ENCODE measurements around the gene CD79B. TPM values are rescaled to one million over a fixed set of nuclear protein-coding genes. Genes with fewer than 3 reads are reported as not detected.

The CD79B gene
- total and polyA plus RNA-seq, 7 donors, result 0.66 to 112 (median 1.4) TPM; not detected in 1

DNA sequence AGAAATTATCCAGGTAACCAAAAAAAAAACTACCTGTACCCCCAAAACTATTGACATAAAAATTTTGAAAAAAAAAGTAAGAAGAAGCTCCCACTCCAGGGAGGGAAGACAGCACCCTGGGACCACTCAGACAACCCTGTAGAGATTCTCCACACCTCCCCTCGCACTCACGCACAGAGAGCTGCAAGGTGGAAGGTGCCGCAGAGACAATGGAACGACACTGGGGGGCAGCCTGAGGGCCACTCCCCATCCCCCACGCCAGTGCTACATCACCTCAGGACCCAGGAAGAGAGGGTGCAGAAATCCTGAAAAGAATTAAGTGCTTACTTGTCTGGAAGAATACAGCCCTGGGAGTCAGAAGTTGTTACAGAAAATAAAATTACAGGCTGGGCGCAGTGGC, 5.2 kb upstream of the CD79B start:
- no peaks in the 10 kb centered on the region for H3K36me3 ChIP-seq
- no peaks in the 10 kb centered on the region for H3K27me3 ChIP-seq
- TF ChIP-seq, protein P1, sequence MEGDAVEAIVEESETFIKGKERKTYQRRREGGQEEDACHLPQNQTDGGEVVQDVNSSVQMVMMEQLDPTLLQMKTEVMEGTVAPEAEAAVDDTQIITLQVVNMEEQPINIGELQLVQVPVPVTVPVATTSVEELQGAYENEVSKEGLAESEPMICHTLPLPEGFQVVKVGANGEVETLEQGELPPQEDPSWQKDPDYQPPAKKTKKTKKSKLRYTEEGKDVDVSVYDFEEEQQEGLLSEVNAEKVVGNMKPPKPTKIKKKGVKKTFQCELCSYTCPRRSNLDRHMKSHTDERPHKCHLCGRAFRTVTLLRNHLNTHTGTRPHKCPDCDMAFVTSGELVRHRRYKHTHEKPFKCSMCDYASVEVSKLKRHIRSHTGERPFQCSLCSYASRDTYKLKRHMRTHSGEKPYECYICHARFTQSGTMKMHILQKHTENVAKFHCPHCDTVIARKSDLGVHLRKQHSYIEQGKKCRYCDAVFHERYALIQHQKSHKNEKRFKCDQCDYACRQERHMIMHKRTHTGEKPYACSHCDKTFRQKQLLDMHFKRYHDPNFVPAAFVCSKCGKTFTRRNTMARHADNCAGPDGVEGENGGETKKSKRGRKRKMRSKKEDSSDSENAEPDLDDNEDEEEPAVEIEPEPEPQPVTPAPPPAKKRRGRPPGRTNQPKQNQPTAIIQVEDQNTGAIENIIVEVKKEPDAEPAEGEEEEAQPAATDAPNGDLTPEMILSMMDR (IDR thresholded peaks at IDR 0.05), result no peak
- TF ChIP-seq POLR2A (IDR thresholded peaks at IDR 0.05) (no peak), POLR2AphosphoS5 (IDR thresholded peaks at IDR 0.05) (no peak), EP300 (IDR thresholded peaks at IDR 0.05) (no peak)
- no peaks in the 10 kb centered on the region for H3K9me3 ChIP-seq
- H3K27ac ChIP-seq, result no peak overlapping the region
- 91 to 92% methylated on average over 6 of the region's 6 CpGs for WGBS, 2 donors
- H3K4me3 ChIP-seq, result no peak overlapping the region
- intact Hi-C loops (cut with DNase I), result no loop called here
- no peaks in the 10 kb centered on the region for H3K4me1 ChIP-seq
- DNase-seq, result no peak

- Histone ChIP-seq H3K4me3 (no peak overlapping the region), H3K36me3 (no peaks in the 10 kb centered on the region), H3K4me1 (no peaks in the 10 kb centered on the region), H3K27ac (no peak overlapping the region), H3K9me3 (no peaks in the 10 kb centered on the region), H3K27me3 (no peaks in the 10 kb centered on the region)
- TF ChIP-seq POLR2A (IDR thresholded peaks at IDR 0.05) (no peak), POLR2AphosphoS5 (IDR thresholded peaks at IDR 0.05) (no peak), EP300 (IDR thresholded peaks at IDR 0.05) (no peak)
- TF ChIP-seq, protein P1 (IDR thresholded peaks at IDR 0.05), result no peak
- intact Hi-C loops (cut with DNase I), result no loop called here
- DNase-seq, result no peak
- WGBS, 2 donors, result 80 to 82% methylated on average over 21 of the region's 21 CpGs
These were observed 2.3 kb upstream of the CD79B start for GRCh38 chr17:63934183-63935112.

DNA sequence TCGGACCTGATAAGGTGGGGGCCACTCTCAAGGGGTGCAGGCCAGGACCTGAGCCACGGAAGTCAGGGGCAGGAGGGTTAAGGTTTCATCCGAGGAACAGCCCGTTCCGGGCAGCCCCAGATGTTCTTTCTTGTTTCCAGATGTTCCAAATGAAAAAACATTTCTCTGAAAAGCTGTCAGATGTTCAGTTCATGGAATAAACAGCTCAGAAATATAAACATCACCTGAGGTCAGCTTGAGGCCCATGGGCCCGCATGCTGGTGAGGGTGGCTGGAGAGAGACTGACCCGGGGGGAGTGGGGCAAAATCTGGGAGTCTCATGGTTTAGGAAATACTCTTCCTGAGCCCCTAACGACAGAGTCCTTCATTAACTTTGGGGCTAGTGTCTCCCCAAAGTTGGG, 1.5 kb upstream of the CD79B start:
- Histone ChIP-seq H3K36me3 (no peaks in the 10 kb centered on the region), H3K4me3 (no peak overlapping the region), H3K4me1 (no peaks in the 10 kb centered on the region), H3K27ac (no peak overlapping the region), H3K27me3 (no peaks in the 10 kb centered on the region), H3K9me3 (no peaks in the 10 kb centered on the region)
- intact Hi-C loops (cut with DNase I), result no loop called here
- no peak for DNase-seq
- 87 to 89% methylated on average over 8 of the region's 8 CpGs for WGBS, 2 donors
- TF ChIP-seq, protein P1 (IDR thresholded peaks at IDR 0.05), result no peak
- TF ChIP-seq POLR2A (IDR thresholded peaks at IDR 0.05), result no peak

- no peak for DNase-seq
- no peaks in the 10 kb centered on the region for H3K27me3 ChIP-seq
- intact Hi-C loops (cut with DNase I), result no loop called here
- H3K9me3 ChIP-seq, result no peaks in the 10 kb centered on the region
- H3K4me3 ChIP-seq, result no peak overlapping the region
- TF ChIP-seq POLR2A (IDR thresholded peaks at IDR 0.05), result no peak
- no peak for TF ChIP-seq EP300 (IDR thresholded peaks at IDR 0.05)
- TF ChIP-seq POLR2AphosphoS5 (IDR thresholded peaks at IDR 0.05), result no peak
- TF ChIP-seq, protein P1 (IDR thresholded peaks at IDR 0.05), result no peak
- 83 to 96% methylated on average over 4 of the region's 4 CpGs for WGBS, 2 donors
- no peaks in the 10 kb centered on the region for H3K36me3 ChIP-seq
- no peak overlapping the region for H3K27ac ChIP-seq
- H3K4me1 ChIP-seq, result no peaks in the 10 kb centered on the region
These were observed 590 bp upstream of the CD79B start for GRCh38 chr17:63932721-63933120.

Measured in sigmoid colon (tissue), 7 donors.